Measurements from ENCODE around the gene CXCL6.

GRCh38 chr4:73856518-73856917 lies 20.0 kb downstream of the CXCL6 start:
- no peak for TF ChIP-seq CTCF (IDR thresholded peaks at IDR 0.05; ENCODE audit: insufficient read depth, low read depth, low read length)
- no peak for TF ChIP-seq EZH2 (IDR thresholded peaks at IDR 0.05; ENCODE audit: insufficient read depth, low read length)

Measured in astrocyte (in vitro differentiated cells and primary cell).